SK-N-SH (cell line): ENCODE results near the gene SERPINH1. TPM values are rescaled to one million over a fixed set of nuclear protein-coding genes. Genes with fewer than 3 reads are reported as not detected.

Source experiments
- CTCF ChIA-PET: fragments of 300-600, 350-600 bp; formaldehyde crosslinking; extraction: SDS; loops from one replicate; lab custom pipeline; 2021; lab: Yijun Ruan, JAX
- POLR2A ChIA-PET: fragments of 350-600 bp; sonication (Branson Sonifier 250); formaldehyde crosslinking; extraction: SDS; loops from one replicate; lab custom pipeline; 2020; ENCODE audit warnings: antibody characterized with exemption, inconsistent platforms; lab: Yijun Ruan, JAX
- DNase-seq: peaks from one replicate; pipeline ENCODE4 v3.0.0; 2012
- H2AFZ ChIP-seq: fragments of 200-600 bp; sonication (generic); 2 replicates; pipeline ENCODE4 v1.8.1; 2016; ENCODE audit warnings: antibody characterized with exemption, mild to moderate bottlenecking, low read depth
- H3F3A ChIP-seq: fragments of 200-600 bp; sonication (generic); replicated peaks from 2 replicates; pipeline ENCODE3; 2016; ENCODE audit warnings: antibody characterized with exemption, mild to moderate bottlenecking; ENCODE audit not compliant: insufficient read depth
- H3K27ac ChIP-seq, 2 experiments: fragments of 200-500 bp in 1 of 2; fragments of 200-600 bp in 1 of 2; sonication (Bioruptor generic) in 1 of 2; sonication (generic), shearing (Covaris generic) in 1 of 2; 2 replicates each; pipeline versions ENCODE4 v1.5.1 to v1.6.1; 2014 to 2016; ENCODE audit warnings: low read depth in 2 of 2, inconsistent platforms in 1 of 2, low read length in 1 of 2, mild to moderate bottlenecking in 1 of 2, mixed read lengths in 1 of 2
- H3K27me3 ChIP-seq: fragments of 200-600 bp; sonication (generic), shearing (Covaris generic); 2 replicates; pipeline ENCODE4 v1.6.1; 2016; ENCODE audit warnings: mixed run types; ENCODE audit not compliant: insufficient read depth
- H3K36me3 ChIP-seq, 2 experiments: fragments of 200-500 bp in 1 of 2; fragments of 200-600 bp in 1 of 2; sonication (Bioruptor generic) in 1 of 2; sonication (generic) in 1 of 2; replicated peaks in 1 of 2; 2 replicates each; pipeline versions ENCODE3 to v1.5.1; 2014 to 2016; ENCODE audit warnings: low read length in 1 of 2, mild to moderate bottlenecking in 1 of 2; ENCODE audit not compliant: insufficient read depth in 2 of 2, control insufficient read depth in 1 of 2
- H3K4me1 ChIP-seq, 2 experiments: fragments of 200-500 bp in 1 of 2; fragments of 200-600 bp in 1 of 2; sonication (Bioruptor generic) in 1 of 2; sonication (generic), shearing (Covaris generic) in 1 of 2; 2 replicates each; pipeline versions ENCODE4 v1.5.1 to v1.6.1; 2014 to 2016; ENCODE audit warnings: low read depth in 1 of 2, low read length in 1 of 2, mixed run types in 1 of 2; ENCODE audit not compliant: insufficient read depth in 2 of 2, control insufficient read depth in 1 of 2
- H3K4me2 ChIP-seq: fragments of 200-600 bp; sonication (generic), shearing (Covaris generic); 2 replicates; pipeline ENCODE4 v1.6.1; 2017; ENCODE audit warnings: mixed run types
- H3K4me3 ChIP-seq, 2 experiments: fragments of 200-500 bp in 1 of 2; fragments of 200-600 bp in 1 of 2; sonication (Bioruptor generic) in 1 of 2; sonication (generic), shearing (Covaris generic) in 1 of 2; 2 replicates each; pipeline versions ENCODE4 v1.5.1 to v1.8.1; 2014 to 2016; ENCODE audit warnings: low read depth in 2 of 2, inconsistent platforms in 1 of 2, low read length in 1 of 2, mild to moderate bottlenecking in 1 of 2, mixed read lengths in 1 of 2, moderate library complexity in 1 of 2
- H3K79me2 ChIP-seq: fragments of 200-600 bp; sonication (generic); 2 replicates; pipeline ENCODE4 v1.8.1; 2017; ENCODE audit warnings: mild to moderate bottlenecking; ENCODE audit not compliant: insufficient read depth
- H3K9ac ChIP-seq: fragments of 200-600 bp; sonication (generic); 2 replicates; pipeline ENCODE4 v1.6.1; 2017; ENCODE audit warnings: mixed run types
- H3K9me2 ChIP-seq: fragments of 200-600 bp; sonication (generic); 2 replicates; pipeline ENCODE4 v1.6.1; 2017; ENCODE audit warnings: mixed run types
- H3K9me3 ChIP-seq: fragments of 200-600 bp; sonication (generic); 2 replicates; pipeline ENCODE4 v1.6.1; 2017; ENCODE audit warnings: mixed run types, mild to moderate bottlenecking, moderate library complexity
- H4K20me1 ChIP-seq: fragments of 200-600 bp; sonication (generic); 2 replicates; pipeline ENCODE4 v1.6.1; 2017; ENCODE audit warnings: mild to moderate bottlenecking, mixed run types; ENCODE audit not compliant: insufficient read depth
- ELF1 ChIP-seq: IDR thresholded peaks from 2 replicates; pipeline ENCODE4 v1.4.0; 2012
- EP300 ChIP-seq, 2 experiments: IDR thresholded peaks; 2 replicates each; pipeline versions ENCODE4 v1.4.0 to v1.6.1; 2012; ENCODE audit warnings: borderline replicate concordance in 1 of 2, low read depth in 1 of 2, low read length in 1 of 2
- EZH2phosphoT487 ChIP-seq: fragments of 200-600 bp; sonication (generic); IDR thresholded peaks from 2 replicates; pipeline ENCODE4 v1.6.1; 2017; ENCODE audit warnings: low read depth, mixed run types, mild to moderate bottlenecking, antibody characterized with exemption, moderate library complexity, borderline replicate concordance
- FOXJ3 ChIP-seq: sonication (generic); formaldehyde crosslinking; IDR thresholded peaks from 2 replicates; pipeline ENCODE4 v1.5.1; 2020; ENCODE audit warnings: mild to moderate bottlenecking, missing genetic modification reagents
- GABPA ChIP-seq: IDR thresholded peaks from 2 replicates; pipeline ENCODE4 v1.4.0; 2012; ENCODE audit warnings: low read depth, mild to moderate bottlenecking
- GATA2 ChIP-seq: sonication (generic); formaldehyde crosslinking; IDR thresholded peaks from 2 replicates; pipeline ENCODE4 v1.5.0; 2020; ENCODE audit warnings: mild to moderate bottlenecking, missing genetic modification reagents
- IRF3 ChIP-seq: fragments of 150-350 bp; IDR thresholded peaks from 2 replicates; pipeline ENCODE4 v1.6.1; 2016; ENCODE audit warnings: mild to moderate bottlenecking, low read depth, low read length
- MAX ChIP-seq: IDR thresholded peaks from 2 replicates; pipeline ENCODE4 v1.4.0; 2012; ENCODE audit warnings: low read depth
- MEF2A ChIP-seq: IDR thresholded peaks from 2 replicates; pipeline ENCODE4 v1.4.0; 2012; ENCODE audit warnings: low read depth, borderline replicate concordance
- NRF1 ChIP-seq: IDR thresholded peaks from 2 replicates; pipeline ENCODE4 v1.6.1; 2012; ENCODE audit warnings: low read depth, mild to moderate bottlenecking, low read length
- PBX3 ChIP-seq: IDR thresholded peaks from 2 replicates; pipeline ENCODE4; 2012
- POLR2AphosphoS5 ChIP-seq: IDR thresholded peaks from 2 replicates; pipeline ENCODE4 v1.6.1; 2012; ENCODE audit warnings: low read depth, low read length
- RFX5 ChIP-seq: IDR thresholded peaks from 2 replicates; pipeline ENCODE4 v1.6.1; 2012; ENCODE audit warnings: mild to moderate bottlenecking, improper control_type of control experiment, low read length
- SIN3A ChIP-seq: IDR thresholded peaks from 2 replicates; pipeline ENCODE4 v1.6.1; 2012; ENCODE audit warnings: low read depth, mild to moderate bottlenecking, low read length, moderate library complexity, borderline replicate concordance
- SMC3 ChIP-seq: IDR thresholded peaks from 2 replicates; pipeline ENCODE4 v1.6.1; 2012; ENCODE audit warnings: low read depth, low read length, improper control_type of control experiment
- TAF1 ChIP-seq: IDR thresholded peaks from 2 replicates; pipeline ENCODE4 v1.6.1; 2012; ENCODE audit warnings: low read depth, mild to moderate bottlenecking, low read length, moderate library complexity, borderline replicate concordance
- WGBS: methylation state at CpG from one replicate; pipeline ENCODE4 v1.1.6; 2017; ENCODE audit warnings: low lambda C conversion rate; 5-methylcytosine and 5-hydroxymethylcytosine counted together
- polyA plus RNA-seq, 3 experiments: library from polyadenylated mRNA; depleted of rRNA; stranded (reverse); fragments of >200 nt; gene quantifications; 2 replicates each; pipeline ENCODE4 v1.2.3, GENCODE V29; 2012

Gene SERPINH1
- polyA plus RNA-seq, 1 of the 3 experiments (the other 2 are of a cell fraction) = 293 TPM

GRCh38 chr11:75589051-75589450, 27.0 kb downstream of the SERPINH1 start (continued):
- TF ChIP-seq IRF3 = no peak

- no peak overlapping the region for H3K4me2 ChIP-seq
- H3K36me3 ChIP-seq = no peaks in the 10 kb centered on the region
- no peak overlapping the region for H2AFZ ChIP-seq
- no peak overlapping the region for H3K27ac ChIP-seq
- peaks cover 0 to 10% of the 10 kb centered on the region in 2 experiments; a peak in 1 of 4 replicates for H3K4me1 ChIP-seq
- ChIA-PET POLR2A (no interaction called here), CTCF (interaction anchor here (1.5 to 1.6 kb wide), 2 partner anchors 13 to 201 kb away, joined by 3 to 5 read pairs; no protein-coding TSS in a partner anchor)
- no peaks in the 10 kb centered on the region for H3K9me3 ChIP-seq
- TF ChIP-seq TAF1 (no peak), NRF1 (no peak), GABPA (no peak), GATA2 (CRISPR knock-in tag) (no peak), PBX3 (no peak)
- H3K4me3 ChIP-seq = no peak overlapping the region
- no peaks in the 10 kb centered on the region for H3F3A ChIP-seq
- no peaks in the 10 kb centered on the region for H3K79me2 ChIP-seq
- no peak for DNase-seq
- H4K20me1 ChIP-seq = no peaks in the 10 kb centered on the region
- no peaks in the 10 kb centered on the region for H3K27me3 ChIP-seq
- WGBS = 70% methylated on average over 2 of the region's 2 CpGs
- H3K9me2 ChIP-seq = no peaks in the 10 kb centered on the region
- no peak overlapping the region for H3K9ac ChIP-seq
These were observed 27.9 kb downstream of the SERPINH1 start for GRCh38 chr11:75589933-75590332.

GRCh38 chr11:75591371-75591770, 29.3 kb downstream of the SERPINH1 start:
- H3K4me1 ChIP-seq = peaks cover 0 to 10% of the 10 kb centered on the region in 2 experiments; a peak in 1 of 4 replicates
- H2AFZ ChIP-seq = no peak overlapping the region
- no peaks in the 10 kb centered on the region for H4K20me1 ChIP-seq
- no peak overlapping the region for H3K9ac ChIP-seq
- H3K9me3 ChIP-seq = no peaks in the 10 kb centered on the region
- ChIA-PET CTCF (interaction anchor here (1.5 to 1.6 kb wide), 2 partner anchors 15 to 203 kb away, joined by 3 to 5 read pairs; no protein-coding TSS in a partner anchor), POLR2A (interaction anchor here (1.3 to 2.6 kb wide), 2 partner anchors 8 to 10 kb away, joined by 3 to 9 read pairs; no protein-coding TSS in a partner anchor)
- H3K4me3 ChIP-seq = no peak overlapping the region
- H3K36me3 ChIP-seq = no peaks in the 10 kb centered on the region
- peak; percentile 61 for DNase-seq
- WGBS = 84% methylated on average over 6 of the region's 8 CpGs
- no peaks in the 10 kb centered on the region for H3K27me3 ChIP-seq
- H3K79me2 ChIP-seq = no peaks in the 10 kb centered on the region
- no peaks in the 10 kb centered on the region for H3F3A ChIP-seq
- TF ChIP-seq SIN3A = no peak
- TF ChIP-seq EZH2phosphoT487 = no peak
- no peak for TF ChIP-seq ELF1
- no peak for TF ChIP-seq MEF2A
- no peak for TF ChIP-seq EP300 (IDR thresholded peaks at IDR 0.05; ENCODE audit: borderline replicate concordance in 1 of 2, low read depth in 1 of 2, low read length in 1 of 2)
- no peak for TF ChIP-seq RFX5
- TF ChIP-seq POLR2AphosphoS5 = no peak
- TF ChIP-seq IRF3 = no peak
- TF ChIP-seq FOXJ3 = no peak
- TF ChIP-seq MAX = no peak
- TF ChIP-seq SMC3 = no peak
- TF ChIP-seq, all 33 proteins: peak for 0
- H3K9me2 ChIP-seq = no peaks in the 10 kb centered on the region
- H3K4me2 ChIP-seq = no peak overlapping the region
- H3K27ac ChIP-seq = no peak overlapping the region
